GM19455 (cell line): Measurements from ENCODE around the gene MAN1A1.

Experiments used
- ATAC-seq: cut with Tn5 transposase; IDR thresholded peaks from one replicate; pipeline ENCODE4 v1.9.1; 2021; ENCODE audit not compliant: unreplicated experiment

Gene MAN1A1

GRCh38 chr6:119241111-119241465 is 108.5 kb downstream of the MAN1A1 start:
- ATAC-seq, result no peak

GRCh38 chr6:119240257-119241110 is 109.1 kb downstream of the MAN1A1 start:
- no peak for ATAC-seq

GRCh38 chr6:119237177-119237715 is 112.3 kb downstream of the MAN1A1 start:
- no peak for ATAC-seq

- no peak for ATAC-seq
Observed at GRCh38 chr6:119234941-119235340, 114.6 kb downstream of the MAN1A1 start.

- ATAC-seq, result no peak
Observed at GRCh38 chr6:119234457-119234856, 115.1 kb downstream of the MAN1A1 start.

GRCh38 chr6:119233312-119233984 is 116.1 kb downstream of the MAN1A1 start:
- no peak for ATAC-seq

GRCh38 chr6:119231394-119231793 is 118.2 kb downstream of the MAN1A1 start:
- no peak for ATAC-seq

GRCh38 chr6:119230160-119230559 is 119.4 kb downstream of the MAN1A1 start:
- no peak for ATAC-seq

- ATAC-seq, result no peak
Observed at GRCh38 chr6:119227377-119227776, 122.2 kb downstream of the MAN1A1 start.

GRCh38 chr6:119226089-119226488 is 123.5 kb downstream of the MAN1A1 start:
- no peak for ATAC-seq

- ATAC-seq, result no peak
Observed at GRCh38 chr6:119224095-119224701, 125.4 kb downstream of the MAN1A1 start.

- ATAC-seq, result no peak
Observed at GRCh38 chr6:119220452-119220851, 129.1 kb downstream of the MAN1A1 start.

- ATAC-seq, result no peak
Observed at GRCh38 chr6:119218548-119218947, 131.0 kb downstream of the MAN1A1 start.

- ATAC-seq, result no peak
Observed at GRCh38 chr6:119215885-119216590, 133.5 kb downstream of the MAN1A1 start.

GRCh38 chr6:119215309-119215708 is 134.3 kb downstream of the MAN1A1 start:
- ATAC-seq, result no peak

GRCh38 chr6:119210596-119210995 is 139.0 kb downstream of the MAN1A1 start:
- ATAC-seq, result no peak

GRCh38 chr6:119209452-119210205 is 139.9 kb downstream of the MAN1A1 start:
- peak; percentile 70 for ATAC-seq

GRCh38 chr6:119207971-119208725 is 141.4 kb downstream of the MAN1A1 start:
- ATAC-seq, result no peak

GRCh38 chr6:119207327-119207726 is 142.2 kb downstream of the MAN1A1 start:
- no peak for ATAC-seq
